HG03565 (cell line): Measurements from ENCODE around the gene SARS2.
"Not testable (repeated sequence)": the region's sequence is repeated elsewhere in the genome, so short reads cannot be mapped to it uniquely, and the experiment has no call there.

Experiments used
- ATAC-seq: cut with Tn5 transposase; IDR thresholded peaks from one replicate; pipeline ENCODE4 v1.9.1; 2021; ENCODE audit warnings: mild to moderate bottlenecking, moderate library complexity; ENCODE audit not compliant: unreplicated experiment

Gene SARS2

GRCh38 chr19:38898788-38899446 is 31.6 kb downstream of the SARS2 start:
- ATAC-seq, result no peak

DNA sequence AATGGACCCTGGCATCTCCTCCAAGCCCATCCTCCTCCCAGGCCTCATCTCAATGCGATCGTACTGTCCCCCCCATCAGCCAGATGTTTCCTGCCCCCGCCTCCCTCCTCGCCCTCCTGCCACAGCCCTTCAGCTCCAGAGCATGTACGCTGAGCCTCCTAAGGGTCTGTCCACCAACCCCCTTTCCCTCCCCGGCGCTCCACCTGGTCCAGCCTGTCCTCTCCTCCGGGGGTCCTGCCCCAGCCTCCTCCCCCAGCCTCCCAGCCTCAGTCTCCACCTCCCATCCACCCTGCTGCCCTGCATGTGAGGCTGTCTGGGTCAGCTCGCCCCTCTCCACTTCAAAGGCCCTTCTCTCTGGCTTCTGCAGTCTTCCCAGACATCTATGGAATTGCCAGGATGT is 35.6 kb downstream of the SARS2 start:
- ATAC-seq, result no peak

- no peak for ATAC-seq
These were observed 37.2 kb downstream of the SARS2 start for GRCh38 chr19:38893341-38893771.

- no peak for ATAC-seq
These were observed 37.7 kb downstream of the SARS2 start for GRCh38 chr19:38892841-38893240.

DNA sequence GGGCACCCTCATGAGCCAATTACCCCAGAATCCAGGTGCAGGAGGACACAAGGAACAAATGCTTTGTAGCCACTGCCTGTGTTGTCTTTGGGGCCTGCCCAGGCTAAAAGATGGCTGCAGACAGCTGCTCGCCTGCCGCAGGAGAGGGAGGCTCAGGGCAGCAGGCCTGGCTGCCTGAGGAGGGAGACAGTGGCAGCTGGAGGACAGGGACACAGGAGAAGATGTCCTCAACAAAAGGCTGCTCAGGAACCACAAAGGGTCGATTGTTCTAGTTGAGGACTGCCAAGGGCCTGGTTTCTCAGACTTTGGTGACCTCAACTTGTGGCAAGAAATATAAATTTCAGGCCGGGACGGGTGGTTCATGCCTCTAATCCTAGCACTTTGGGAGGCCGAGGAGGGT is 38.8 kb downstream of the SARS2 start:
- no peak for ATAC-seq

- no peak for ATAC-seq
These were observed 39.9 kb downstream of the SARS2 start for GRCh38 chr19:38890686-38891085.

- no peak for ATAC-seq
These were observed 40.8 kb downstream of the SARS2 start for GRCh38 chr19:38889803-38890202.

DNA sequence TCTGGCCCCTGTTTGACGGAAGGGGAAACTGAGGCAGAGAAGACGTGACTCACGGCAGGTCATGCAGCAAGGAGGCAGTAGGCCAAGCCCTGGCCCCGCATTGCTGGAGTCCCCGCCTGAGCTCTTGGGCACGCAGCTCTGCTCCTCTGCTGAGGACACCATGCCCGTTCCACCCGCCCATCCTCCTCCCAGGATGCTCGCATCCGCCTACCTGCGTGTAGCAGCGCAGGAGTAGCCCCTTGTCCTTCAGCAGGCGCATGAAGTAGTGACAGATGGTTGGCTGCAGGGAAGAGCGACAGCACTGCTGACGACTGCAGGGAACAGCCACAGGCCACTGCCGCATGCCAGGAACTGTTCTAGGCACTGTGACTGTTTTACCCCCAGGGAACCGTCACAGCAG is 41.7 kb downstream of the SARS2 start:
- ATAC-seq, result no peak

- ATAC-seq, result not testable (repeated sequence)
These were observed 45.9 kb downstream of the SARS2 start for GRCh38 chr19:38884691-38885090.

- ATAC-seq, result no peak
These were observed 47.3 kb downstream of the SARS2 start for GRCh38 chr19:38883286-38883685.

- no peak for ATAC-seq
These were observed 49.5 kb downstream of the SARS2 start for GRCh38 chr19:38880882-38881609.

DNA sequence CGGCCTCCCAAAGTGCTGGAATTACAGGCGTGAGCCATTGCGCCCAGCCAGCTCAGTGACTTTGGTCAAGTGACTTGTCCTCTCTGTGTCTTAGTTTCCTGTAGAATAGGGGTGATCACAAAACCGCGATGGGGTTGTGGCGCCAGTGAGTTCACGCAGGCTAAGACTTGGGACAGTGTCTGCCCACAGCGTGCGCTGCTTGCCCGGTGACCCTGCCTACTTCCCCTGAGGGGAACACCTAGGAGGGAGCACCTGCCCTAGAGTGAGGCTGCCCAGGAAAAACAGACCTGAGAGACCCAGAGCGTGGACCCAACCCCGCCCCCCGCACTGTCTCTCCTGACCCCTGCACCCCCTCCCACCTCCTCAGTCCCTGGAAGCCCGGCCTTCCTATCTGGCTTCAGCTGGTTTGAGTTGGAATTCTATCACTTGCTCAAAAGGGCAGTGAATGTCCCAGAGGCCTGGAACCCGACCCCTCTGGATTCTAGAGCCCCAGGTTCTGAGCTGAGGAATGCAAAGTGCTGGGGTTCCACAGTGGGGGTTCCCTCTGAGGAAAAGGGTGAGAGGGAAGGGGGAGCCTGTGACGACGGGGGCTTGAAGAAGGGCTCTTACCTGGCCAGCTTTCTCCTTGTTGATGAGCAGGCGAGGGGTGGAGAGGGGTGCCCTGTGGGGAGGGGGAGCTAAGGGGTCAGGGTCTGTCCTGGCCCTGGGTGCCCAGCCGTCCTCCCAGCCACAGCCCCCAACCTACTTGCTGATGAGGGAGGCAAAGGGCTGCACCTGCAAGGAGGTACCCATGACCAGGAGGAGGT is 50.3 kb downstream of the SARS2 start:
- ATAC-seq, result no peak

- ATAC-seq, result no peak
These were observed 51.2 kb downstream of the SARS2 start for GRCh38 chr19:38879400-38879751.

GRCh38 chr19:38878575-38879399 is 51.8 kb downstream of the SARS2 start:
- ATAC-seq, result no peak

- no peak for ATAC-seq
These were observed 52.6 kb downstream of the SARS2 start, which contains the start of gene RINL for GRCh38 chr19:38877781-38878574. RINL (minus strand) TSS chr19:38878275; CDS start chr19:38876742, 1,533 bp downstream.

DNA sequence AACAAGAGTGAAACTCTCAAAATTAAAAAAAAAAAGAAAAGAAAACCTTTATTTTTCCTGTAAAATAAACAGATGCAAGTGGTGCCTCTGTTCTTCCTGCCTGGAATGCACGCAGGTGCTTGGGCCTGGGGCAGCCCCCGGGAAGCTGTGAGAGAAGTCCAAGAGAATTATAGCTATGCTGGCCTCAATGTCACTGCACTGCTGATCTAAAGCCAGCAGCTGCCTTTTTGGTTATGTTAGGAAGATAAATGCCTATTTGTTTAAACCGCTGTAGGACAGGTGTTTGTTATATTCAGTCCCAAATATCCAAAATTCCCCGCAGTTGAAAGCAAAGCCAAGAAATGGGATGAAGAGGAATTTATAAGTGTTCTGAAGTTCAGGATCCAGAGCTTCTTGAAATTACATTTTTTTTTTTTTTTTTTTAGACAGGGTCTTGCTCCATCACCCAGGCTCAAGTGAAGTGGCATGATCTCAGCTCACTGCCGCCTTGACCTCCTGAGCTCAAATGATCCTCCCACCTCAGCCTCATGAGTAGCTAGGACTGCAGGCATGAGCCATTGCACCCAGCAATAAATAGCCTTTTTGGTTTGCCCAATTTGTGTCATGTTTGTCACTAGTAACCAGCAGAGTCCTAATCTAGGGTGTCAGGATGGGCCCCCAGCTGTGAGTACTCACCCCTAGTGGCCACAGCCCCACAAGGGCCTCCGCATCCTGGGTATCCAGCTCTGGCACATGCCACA is 54.7 kb downstream of the SARS2 start:
- no peak for ATAC-seq

DNA sequence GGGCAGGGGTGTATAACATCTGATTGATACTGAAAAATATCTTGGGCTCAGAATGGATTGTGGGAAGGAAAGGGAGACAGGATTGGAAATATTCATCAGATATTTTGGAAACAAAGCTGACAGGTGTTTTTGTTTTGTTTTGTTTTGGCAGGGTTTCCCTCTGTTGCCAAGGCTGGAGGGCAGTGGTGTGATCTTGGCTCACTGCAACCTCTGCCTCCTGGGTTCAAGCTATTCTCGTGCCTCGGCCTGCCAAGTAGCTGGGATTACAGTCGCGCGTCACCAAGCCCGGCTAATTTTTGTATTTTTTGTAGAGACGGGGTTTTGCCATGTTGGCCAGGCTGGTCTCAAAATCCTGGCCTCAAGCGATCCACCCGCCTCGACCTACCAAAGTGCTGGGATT is 57.2 kb downstream of the SARS2 start:
- not testable (repeated sequence) for ATAC-seq

- ATAC-seq, result no peak
These were observed 60.0 kb downstream of the SARS2 start for GRCh38 chr19:38870612-38871011.

DNA sequence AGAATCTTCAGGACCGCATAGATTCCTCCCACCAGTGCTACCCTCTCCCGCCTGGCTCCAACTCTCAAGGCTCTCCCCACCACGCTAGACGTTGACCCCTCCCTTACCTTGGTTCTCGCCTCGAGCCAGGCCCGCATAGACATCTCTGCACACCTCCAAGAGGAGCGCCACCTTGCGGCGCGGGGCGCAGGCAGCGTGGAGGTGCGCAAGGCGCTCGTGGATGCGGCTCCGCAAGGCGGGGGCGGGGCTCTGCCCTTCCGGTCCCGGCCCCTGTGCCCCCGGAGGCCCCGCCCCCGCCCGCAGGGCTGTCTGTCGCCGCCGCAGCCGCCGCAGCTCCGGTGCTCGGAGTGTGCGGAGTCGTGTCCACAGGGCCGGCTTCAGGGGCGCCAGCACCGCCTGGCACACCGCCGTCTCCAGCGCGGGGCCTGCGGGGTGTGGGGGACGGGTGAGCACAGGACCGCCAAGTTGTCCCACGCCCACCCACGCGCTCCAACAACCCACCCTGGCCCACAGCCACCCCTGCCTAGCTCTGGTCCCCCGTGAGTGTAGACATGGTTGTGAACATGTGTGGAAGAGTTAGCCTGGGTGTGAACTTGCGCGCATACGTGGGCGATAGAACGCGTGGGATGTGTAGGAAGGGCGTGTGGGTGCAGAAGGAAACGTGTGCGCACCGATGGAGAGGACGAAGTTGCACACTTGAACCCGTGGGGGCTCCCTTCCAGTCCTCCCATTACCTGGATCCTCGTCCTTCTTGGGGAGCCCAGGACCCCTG is 60.5 kb downstream of the SARS2 start:
- ATAC-seq, result peak; percentile 81
